CD4-positive, alpha-beta T cell (primary cell): ENCODE data around the gene SPR. TPM values are rescaled to one million over a fixed set of nuclear protein-coding genes. Genes with fewer than 3 reads are reported as not detected.

Experiments used
- ATAC-seq: fragments of 200-7000 bp; cut with Tn5 transposase; one replicate; pipeline ENCODE4 v1.10.0; 2022; ENCODE audit warnings: mild to moderate bottlenecking; ENCODE audit not compliant: poor library complexity
- CTCF ChIA-PET: fragments of 350-600 bp; sonication (Branson Sonifier 250); formaldehyde crosslinking; loops from one replicate; lab custom pipeline; 2021; ENCODE audit warnings: antibody characterized with exemption, inconsistent platforms; lab: Charles Lee
- POLR2A ChIA-PET: fragments of 350-600 bp; sonication (Branson Sonifier 250); formaldehyde crosslinking; loops from one replicate; lab custom pipeline; 2021; ENCODE audit warnings: antibody characterized with exemption, inconsistent platforms; lab: Charles Lee
- DNase-seq, 14 experiments: peaks; one replicate each; pipeline ENCODE4 v3.0.0-alpha.2; 2013 to 2020; ENCODE audit warnings: mixed read lengths in 2 of 14
- H3K27ac ChIP-seq, 2 donors: one replicate each; pipeline versions ENCODE4 v1.5.1 to v1.7.0; 2013; ENCODE audit warnings: low read length in 2 of 2, low read depth in 1 of 2, mild to moderate bottlenecking in 1 of 2
- H3K27me3 ChIP-seq, 2 experiments: 1 replicate in 1 of 2; 2 replicates in 1 of 2; pipeline versions ENCODE4 v1.6.1 to v1.7.0; 2013; ENCODE audit warnings: low read length in 2 of 2, control low read depth in 1 of 2, mild to moderate bottlenecking in 1 of 2, moderate library complexity in 1 of 2; ENCODE audit not compliant: insufficient read depth in 2 of 2, control insufficient read depth in 1 of 2
- H3K36me3 ChIP-seq: one replicate; pipeline ENCODE4 v1.6.1; 2013; ENCODE audit warnings: low read length, control low read depth; ENCODE audit not compliant: insufficient read depth
- H3K4me1 ChIP-seq: one replicate; pipeline ENCODE4 v1.6.1; 2013; ENCODE audit warnings: low read length, control low read depth; ENCODE audit not compliant: insufficient read depth
- H3K4me3 ChIP-seq: one replicate; pipeline ENCODE4 v1.5.1; 2013; ENCODE audit warnings: mild to moderate bottlenecking, low read length, moderate library complexity
- H3K9me3 ChIP-seq, 2 experiments: 1 replicate in 1 of 2; 2 replicates in 1 of 2; pipeline versions ENCODE4 v1.6.1 to v1.7.0; 2013; ENCODE audit warnings: low read length in 2 of 2, mild to moderate bottlenecking in 2 of 2, control low read depth in 1 of 2, moderate library complexity in 1 of 2; ENCODE audit not compliant: control insufficient read depth in 1 of 2, insufficient read depth in 1 of 2
- H3K27ac Mint-ChIP-seq: one replicate; pipeline ENCODE4 v1.8.0; 2020; ENCODE audit warnings: mixed read lengths
- H3K27me3 Mint-ChIP-seq: one replicate; pipeline ENCODE4 v1.8.0; 2021; ENCODE audit warnings: mixed read lengths
- H3K36me3 Mint-ChIP-seq: one replicate; pipeline ENCODE4 v1.8.0; 2021; ENCODE audit warnings: low read depth, mixed read lengths
- H3K4me1 Mint-ChIP-seq: one replicate; pipeline ENCODE4 v1.8.0; 2021; ENCODE audit warnings: low read depth, mixed read lengths
- H3K4me3 Mint-ChIP-seq: one replicate; pipeline ENCODE4 v1.8.0; 2020; ENCODE audit warnings: mild to moderate bottlenecking, mixed read lengths
- H3K9me3 Mint-ChIP-seq: one replicate; pipeline ENCODE4 v1.8.0; 2020; ENCODE audit warnings: mixed read lengths
- intact Hi-C, 2 experiments: fragments of 100-400 bp; cut with DNase I in 1 of 2; cut with micrococcal nuclease in 1 of 2; formaldehyde crosslinking; loops; one replicate each; pipeline versions ENCODE4 v1.15.1 to v1.9.0; 2023 to 2025; cut with DNase I, micrococcal nuclease
- total RNA-seq, 174 experiments: library from RNA in 2 of 174; stranded (reverse) in 2 of 174; gene quantifications; one replicate each; pipeline ENCODE4 v1.2.3 and lab custom pipeline; 2021 to 2026
- TF ChIP-seq, protein P1 (sequence below): fragments of 200-600 bp; IDR thresholded peaks from one replicate; pipeline ENCODE4 v1.8.0; 2022; ENCODE audit warnings: antibody characterized with exemption, mild to moderate bottlenecking

The SPR gene
- total RNA-seq, 2 experiments from 2014 or later, result not detected

DNA sequence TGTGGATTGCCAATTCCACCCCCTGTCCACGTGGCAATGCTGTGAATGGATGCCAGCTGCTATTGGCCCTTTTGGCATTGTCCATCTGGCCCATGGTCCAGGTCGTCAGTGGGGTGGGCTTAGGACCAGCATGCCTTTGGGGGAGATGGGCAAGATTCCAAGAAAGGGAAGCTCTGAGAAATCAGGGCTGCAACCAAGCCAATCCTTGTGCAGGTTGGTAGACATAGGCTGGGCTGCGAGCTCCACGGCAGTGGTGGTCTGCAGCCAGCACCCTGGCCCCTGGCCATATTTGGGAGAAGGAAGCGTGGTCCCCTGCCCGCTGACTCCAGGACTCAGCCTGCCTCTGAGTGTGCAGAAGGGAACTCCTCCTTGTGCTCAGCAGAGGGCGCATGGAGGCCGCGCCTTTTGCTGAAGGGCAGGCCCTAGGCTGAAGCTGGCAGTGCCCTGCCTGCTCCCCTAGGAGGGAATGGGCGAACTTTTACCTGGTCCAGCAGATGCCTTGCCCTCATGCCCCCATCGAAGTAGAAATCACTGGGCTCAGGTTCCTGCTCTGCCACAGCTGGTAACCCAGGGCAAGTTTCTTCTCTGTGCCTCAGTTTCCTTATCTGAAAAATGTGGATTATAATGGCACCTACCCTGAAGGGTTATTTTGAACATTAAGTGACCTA, 5.4 kb downstream of the SPR start:
- ChIA-PET POLR2A (interaction anchor here (2.2 kb wide), 1 partner anchor 284 kb away, joined by 6 read pairs; no protein-coding TSS in a partner anchor), CTCF (interaction anchor here (0.6 to 1.5 kb wide), 3 partner anchors 218 to 316 kb away, joined by 3 to 13 read pairs (median 5); no protein-coding TSS in a partner anchor)
- peak in 11 of 14 experiments; percentile 22 to 76 (median 50) for DNase-seq
- Mint-ChIP-seq H3K27me3 (peaks cover 94% of the 10 kb centered on the region), H3K4me3 (no peak overlapping the region), H3K9me3 (no peaks in the 10 kb centered on the region), H3K4me1 (no peaks in the 10 kb centered on the region), H3K36me3 (no peaks in the 10 kb centered on the region), H3K27ac (no peak overlapping the region)
- peaks cover 0 to 4% of the 10 kb centered on the region in 2 experiments for H3K9me3 ChIP-seq
- TF ChIP-seq, protein P1, sequence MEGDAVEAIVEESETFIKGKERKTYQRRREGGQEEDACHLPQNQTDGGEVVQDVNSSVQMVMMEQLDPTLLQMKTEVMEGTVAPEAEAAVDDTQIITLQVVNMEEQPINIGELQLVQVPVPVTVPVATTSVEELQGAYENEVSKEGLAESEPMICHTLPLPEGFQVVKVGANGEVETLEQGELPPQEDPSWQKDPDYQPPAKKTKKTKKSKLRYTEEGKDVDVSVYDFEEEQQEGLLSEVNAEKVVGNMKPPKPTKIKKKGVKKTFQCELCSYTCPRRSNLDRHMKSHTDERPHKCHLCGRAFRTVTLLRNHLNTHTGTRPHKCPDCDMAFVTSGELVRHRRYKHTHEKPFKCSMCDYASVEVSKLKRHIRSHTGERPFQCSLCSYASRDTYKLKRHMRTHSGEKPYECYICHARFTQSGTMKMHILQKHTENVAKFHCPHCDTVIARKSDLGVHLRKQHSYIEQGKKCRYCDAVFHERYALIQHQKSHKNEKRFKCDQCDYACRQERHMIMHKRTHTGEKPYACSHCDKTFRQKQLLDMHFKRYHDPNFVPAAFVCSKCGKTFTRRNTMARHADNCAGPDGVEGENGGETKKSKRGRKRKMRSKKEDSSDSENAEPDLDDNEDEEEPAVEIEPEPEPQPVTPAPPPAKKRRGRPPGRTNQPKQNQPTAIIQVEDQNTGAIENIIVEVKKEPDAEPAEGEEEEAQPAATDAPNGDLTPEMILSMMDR, result peak; percentile 48
- H3K27me3 ChIP-seq, result peaks cover 52 to 63% of the 10 kb centered on the region in 2 experiments
- peak; percentile 78 for ATAC-seq
- peaks cover 8% of the 10 kb centered on the region for H3K4me1 ChIP-seq
- H3K27ac ChIP-seq, result no peak overlapping the region
- H3K36me3 ChIP-seq, result no peaks in the 10 kb centered on the region
- H3K4me3 ChIP-seq, result no peak overlapping the region
- intact Hi-C loops, result loop anchor here (1.0 to 5.0 kb wide), 6 partner anchors 81 to 285 kb away; no protein-coding TSS in a partner anchor

GRCh38 chr2:72893594-72894319, 6.5 kb downstream of the SPR start:
- ChIA-PET POLR2A (interaction anchor here (2.2 kb wide), 1 partner anchor 283 kb away, joined by 6 read pairs; no protein-coding TSS in a partner anchor), CTCF (interaction anchor here (0.6 to 1.5 kb wide), 5 partner anchors 126 to 1320 kb away, joined by 3 to 13 read pairs (median 3); no protein-coding TSS in a partner anchor)
- H3K27ac ChIP-seq, result no peak overlapping the region
- Mint-ChIP-seq H3K27me3 (peaks cover 91% of the 10 kb centered on the region), H3K9me3 (no peaks in the 10 kb centered on the region), H3K27ac (no peak overlapping the region), H3K4me3 (no peak overlapping the region), H3K4me1 (no peaks in the 10 kb centered on the region), H3K36me3 (no peaks in the 10 kb centered on the region)
- H3K9me3 ChIP-seq, result peaks cover 0 to 4% of the 10 kb centered on the region in 2 experiments
- intact Hi-C loops, result loop anchor here (2.0 to 5.0 kb wide), 4 partner anchors 84 to 284 kb away; no protein-coding TSS in a partner anchor
- no peaks in the 10 kb centered on the region for H3K4me1 ChIP-seq
- DNase-seq, result peak in 4 of 14 experiments; percentile 11 to 56 (median 36)
- TF ChIP-seq, protein P1, result no peak
- H3K36me3 ChIP-seq, result no peaks in the 10 kb centered on the region
- no peak overlapping the region for H3K4me3 ChIP-seq
- peaks cover 43 to 53% of the 10 kb centered on the region in 2 experiments for H3K27me3 ChIP-seq
- ATAC-seq, result peak; percentile 74

- Histone ChIP-seq H3K9me3 (peaks cover 0 to 4% of the 10 kb centered on the region in 2 experiments), H3K36me3 (no peaks in the 10 kb centered on the region), H3K27me3 (peaks cover 42 to 47% of the 10 kb centered on the region in 2 experiments), H3K4me1 (no peaks in the 10 kb centered on the region), H3K4me3 (no peak overlapping the region), H3K27ac (no peak overlapping the region)
- no peak for ATAC-seq
- no peak for DNase-seq
- TF ChIP-seq, protein P1, result no peak
- Mint-ChIP-seq H3K9me3 (no peaks in the 10 kb centered on the region), H3K36me3 (no peaks in the 10 kb centered on the region), H3K27ac (no peak overlapping the region), H3K4me3 (no peak overlapping the region), H3K4me1 (no peaks in the 10 kb centered on the region), H3K27me3 (peaks cover 91% of the 10 kb centered on the region)
- intact Hi-C loops, result loop anchor here (5.0 kb wide), 3 partner anchors 83 to 283 kb away; no protein-coding TSS in a partner anchor
- ChIA-PET CTCF (no interaction called here), POLR2A (no interaction called here)
Observed at GRCh38 chr2:72894514-72894913, 7.3 kb downstream of the SPR start.
